HG03095 (cell line): ENCODE measurements around the gene BRDT.

Experiments used
- ATAC-seq: cut with Tn5 transposase; IDR thresholded peaks from one replicate; pipeline ENCODE4 v1.9.1; 2021; ENCODE audit warnings: moderate library complexity; ENCODE audit not compliant: unreplicated experiment

Gene BRDT

DNA sequence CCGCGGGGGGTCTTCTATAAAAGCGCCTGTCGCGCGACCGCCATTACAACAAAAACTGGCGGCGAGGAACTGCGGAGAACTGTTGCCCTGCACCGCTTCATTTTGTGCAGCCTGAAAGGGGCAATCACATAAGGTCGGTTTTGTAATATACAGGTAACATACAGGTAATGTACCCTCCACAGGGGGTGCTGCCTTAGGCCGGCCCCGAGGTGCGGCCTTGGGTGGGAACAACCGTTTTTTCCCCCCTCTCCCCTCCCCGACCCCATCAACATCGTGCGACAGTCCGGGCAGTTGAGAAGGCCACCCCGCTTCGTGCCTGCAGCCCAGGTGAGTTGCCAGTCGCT is at the start of gene BRDT:
TSS of gene BRDT (plus strand) at position 46 of the 344 bp plus-strand sequence. CDS start 13,354 bp downstream, outside the sequence.
- no peak for ATAC-seq

- no peak for ATAC-seq
Measured at GRCh38 chr1:91900562-91900961, 48.6 kb upstream of the BRDT start.

- ATAC-seq = no peak
Measured at GRCh38 chr1:91901231-91901630, 48.0 kb upstream of the BRDT start.

- ATAC-seq = no peak
Measured at GRCh38 chr1:91912266-91912665, 36.9 kb upstream of the BRDT start.

DNA sequence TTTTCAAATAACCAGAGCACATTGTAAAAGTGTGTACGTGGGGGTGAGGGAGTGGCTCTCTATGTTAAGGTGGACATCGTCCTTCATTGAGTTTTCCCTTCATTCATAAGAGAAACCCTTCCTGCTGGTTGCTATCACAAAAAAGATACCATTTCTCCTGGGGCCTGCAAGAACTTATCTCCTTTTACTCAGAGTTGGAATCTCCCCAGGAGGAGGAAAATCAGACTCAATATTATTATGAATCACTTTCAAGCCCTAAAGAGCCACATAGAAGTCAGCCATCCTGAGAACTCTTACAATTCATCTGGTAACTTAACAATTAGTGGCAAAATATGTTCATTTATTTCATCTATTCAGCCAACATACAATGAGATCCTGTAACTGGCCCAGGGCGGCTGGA is 36.2 kb upstream of the BRDT start:
- ATAC-seq = no peak

GRCh38 chr1:91916046-91916445 is 33.2 kb upstream of the BRDT start:
- no peak for ATAC-seq

DNA sequence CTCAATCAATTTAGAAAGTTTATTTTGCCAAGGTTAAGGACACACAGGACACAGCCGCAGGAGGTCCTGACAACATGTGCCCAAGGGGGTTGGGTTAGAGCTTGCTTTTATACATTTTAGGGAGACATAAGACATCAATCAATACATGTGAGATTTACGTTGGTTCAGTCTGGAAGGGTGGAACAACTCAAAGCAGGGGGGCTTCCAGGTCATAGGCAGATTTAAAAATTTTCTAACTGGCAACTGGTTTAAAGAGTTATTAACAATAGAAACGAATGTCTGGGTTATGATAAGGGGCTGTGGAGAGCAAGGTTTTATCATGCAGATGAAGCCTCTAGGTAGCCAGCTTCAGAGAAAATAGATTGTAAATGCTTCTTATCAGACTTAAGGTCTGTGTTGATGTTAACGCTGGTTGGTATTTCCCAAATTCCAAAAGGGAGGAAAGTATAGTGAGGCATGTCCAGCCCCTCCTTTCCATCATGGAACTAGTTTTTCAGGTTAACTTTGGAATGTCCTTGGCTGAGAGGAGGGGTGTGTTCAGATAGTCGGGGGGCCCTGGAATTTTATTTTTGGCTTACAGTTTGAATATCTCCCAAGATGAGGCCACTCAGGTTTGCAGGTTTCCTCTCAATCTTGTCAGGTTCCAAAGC is 32.3 kb upstream of the BRDT start:
- ATAC-seq = no peak

- ATAC-seq = no peak
Measured at GRCh38 chr1:91919962-91920361, 29.2 kb upstream of the BRDT start.

- ATAC-seq = no peak
Measured at GRCh38 chr1:91924146-91924545, 25.1 kb upstream of the BRDT start.

GRCh38 chr1:91925644-91926435 is 23.4 kb upstream of the BRDT start:
- no peak for ATAC-seq

- no peak for ATAC-seq
Measured at GRCh38 chr1:91928026-91928425, 21.2 kb upstream of the BRDT start.

DNA sequence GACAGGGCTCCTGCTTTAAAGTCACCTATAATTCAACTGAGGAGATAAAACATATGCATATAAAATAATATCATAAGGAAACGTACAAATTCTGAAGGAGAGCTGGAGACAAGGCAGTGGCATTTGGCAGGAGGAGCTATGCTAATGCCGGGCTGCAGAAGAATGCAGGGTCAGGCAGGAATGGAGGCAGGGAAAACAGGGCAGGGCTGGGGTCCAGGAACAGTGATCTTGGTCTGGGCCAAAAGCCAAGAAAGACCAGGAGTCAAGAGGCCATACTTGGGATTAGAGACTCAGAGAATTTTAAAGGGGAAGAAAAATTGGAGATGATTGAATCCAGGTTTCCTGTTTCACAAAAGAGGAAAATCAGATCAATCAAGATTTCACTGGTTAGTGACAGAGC is 20.0 kb upstream of the BRDT start:
- no peak for ATAC-seq

DNA sequence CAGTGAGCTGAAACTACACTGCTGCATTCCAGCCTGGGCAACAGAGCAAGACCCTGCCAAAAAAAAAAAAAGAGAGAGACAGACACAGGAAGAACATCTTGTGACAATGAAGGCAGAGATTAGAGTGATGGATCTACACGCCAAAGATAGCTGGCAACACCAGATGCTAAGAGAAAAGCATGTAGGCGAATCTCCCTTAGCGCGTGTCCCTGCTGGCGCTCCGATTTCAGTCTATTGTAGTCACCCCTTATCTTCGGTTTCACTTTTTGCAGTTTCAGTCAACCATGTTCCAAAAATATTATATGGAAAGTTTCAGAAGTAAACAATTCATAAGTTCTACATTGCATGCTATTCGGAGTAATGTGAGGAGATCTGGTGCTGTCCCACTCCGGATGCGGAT is 11.6 kb upstream of the BRDT start:
- no peak for ATAC-seq

- ATAC-seq = no peak
Measured at GRCh38 chr1:91940496-91940895, 8.7 kb upstream of the BRDT start.

DNA sequence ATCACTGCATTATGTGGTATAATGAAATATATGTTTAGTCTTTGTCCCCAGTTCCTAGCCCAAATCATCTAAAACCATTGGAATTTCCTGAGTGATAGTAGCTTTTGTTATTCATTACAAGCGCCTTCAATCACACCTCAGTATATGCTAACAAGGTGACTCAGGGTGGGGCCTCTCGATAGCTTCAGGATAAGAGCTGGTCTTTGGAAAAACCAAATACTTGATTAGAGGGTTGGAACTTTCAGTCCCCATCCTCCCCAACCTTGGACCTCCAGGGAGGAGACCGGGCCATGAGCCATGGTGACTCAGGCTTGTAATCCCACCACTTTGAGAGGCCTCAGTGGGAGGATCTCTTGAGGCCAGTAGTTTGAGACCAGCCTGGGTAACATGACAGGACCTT is 5.1 kb upstream of the BRDT start:
- ATAC-seq = no peak

GRCh38 chr1:91948097-91948496 is 1.1 kb upstream of the BRDT start:
- ATAC-seq = no peak

DNA sequence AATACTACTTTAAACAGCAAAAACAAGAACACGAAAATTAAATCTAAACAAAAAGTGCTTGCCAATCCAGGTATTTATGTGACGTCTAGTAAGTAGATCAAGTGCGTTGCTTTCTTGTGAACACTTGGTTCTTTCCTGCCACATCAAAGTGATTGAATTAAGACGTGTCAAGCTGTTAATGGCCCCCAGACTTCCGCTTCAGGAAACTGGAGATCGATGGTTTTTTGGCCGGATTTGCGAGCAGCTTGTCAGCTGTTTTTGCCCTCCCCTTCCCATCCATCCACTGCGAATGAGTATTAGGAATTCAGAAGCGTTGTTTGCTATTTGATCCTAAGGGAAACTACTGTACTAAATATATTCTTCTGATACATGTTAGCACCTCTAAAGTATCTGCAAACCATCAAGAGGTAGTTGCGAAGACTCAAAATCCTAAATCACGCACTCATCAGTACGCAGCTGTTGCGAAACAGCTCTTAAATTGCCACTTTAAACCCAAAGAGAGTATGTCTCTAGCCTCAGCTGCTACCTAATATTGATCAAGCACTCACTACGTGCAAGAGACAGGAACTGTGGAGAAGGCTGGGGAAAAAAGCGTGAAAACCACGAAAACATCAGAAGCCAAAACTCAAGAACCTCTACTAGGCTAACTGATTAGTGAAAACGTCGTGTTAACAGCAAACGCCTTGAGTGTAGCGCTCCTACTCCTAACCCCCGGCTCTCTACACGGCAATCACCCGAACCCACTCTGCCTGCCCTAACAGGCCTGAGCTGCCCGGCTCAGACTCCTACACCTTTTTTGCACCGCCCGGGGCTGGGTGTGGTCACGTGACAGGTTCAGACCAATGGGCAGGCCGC is 473 bp upstream of the BRDT start:
- ATAC-seq = no peak

DNA sequence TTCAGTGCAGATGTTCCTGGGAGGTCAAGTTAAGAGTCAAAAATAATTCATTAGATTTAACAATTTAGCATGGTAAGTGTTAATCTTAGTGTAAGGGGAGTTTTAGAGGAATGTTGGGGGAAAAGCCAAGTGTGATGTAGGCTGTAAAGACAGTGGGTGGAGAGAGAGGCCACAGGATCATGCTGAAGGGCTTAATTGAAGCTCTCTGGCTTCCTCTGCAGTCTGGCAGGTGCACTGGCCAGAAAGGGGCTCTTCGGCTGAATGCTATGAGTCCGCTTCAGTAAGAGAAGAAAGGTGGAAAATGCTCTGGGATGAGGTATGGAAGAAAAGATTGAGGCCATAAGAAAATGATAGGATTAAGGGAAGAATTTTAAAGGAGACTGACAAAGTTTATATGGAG is 3.0 kb downstream of the BRDT start:
- ATAC-seq = no peak

DNA sequence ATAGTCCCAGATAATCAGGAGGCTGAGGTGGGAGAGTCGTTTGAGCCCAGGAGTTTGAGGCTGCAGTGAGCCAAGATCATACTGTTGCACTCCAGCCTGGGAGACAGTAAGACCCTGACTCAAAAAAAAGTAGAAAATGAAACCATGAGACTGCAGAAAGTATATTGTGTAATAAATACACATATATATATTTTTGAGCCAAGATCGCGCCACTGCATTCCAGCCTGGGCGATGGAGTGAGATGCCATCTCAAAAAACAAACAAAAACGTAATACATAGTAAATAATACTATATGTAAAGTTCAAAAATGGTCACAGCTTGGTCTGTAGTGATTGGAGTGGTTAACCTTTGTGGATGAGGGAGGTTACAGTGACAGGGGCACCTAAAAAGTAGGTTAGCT is 9.7 kb downstream of the BRDT start:
- ATAC-seq = no peak

GRCh38 chr1:91968334-91968733 is 19.1 kb downstream of the BRDT start:
- ATAC-seq = no peak

DNA sequence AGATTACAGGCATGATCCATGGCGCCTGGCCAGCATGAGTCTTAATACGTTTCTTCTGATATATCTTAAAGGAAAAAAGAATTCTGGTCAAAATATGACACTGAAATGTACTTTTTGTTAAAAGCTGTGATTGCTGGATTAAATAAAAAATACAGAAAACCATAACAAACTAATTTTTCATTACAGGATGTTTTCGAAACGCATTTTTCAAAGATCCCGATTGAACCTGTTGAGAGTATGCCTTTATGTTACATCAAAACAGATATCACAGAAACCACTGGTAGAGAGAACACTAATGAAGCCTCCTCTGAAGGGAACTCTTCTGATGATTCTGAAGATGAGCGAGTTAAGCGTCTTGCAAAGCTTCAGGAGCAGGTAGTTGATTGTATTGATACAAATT is 30.2 kb downstream of the BRDT start:
- no peak for ATAC-seq

DNA sequence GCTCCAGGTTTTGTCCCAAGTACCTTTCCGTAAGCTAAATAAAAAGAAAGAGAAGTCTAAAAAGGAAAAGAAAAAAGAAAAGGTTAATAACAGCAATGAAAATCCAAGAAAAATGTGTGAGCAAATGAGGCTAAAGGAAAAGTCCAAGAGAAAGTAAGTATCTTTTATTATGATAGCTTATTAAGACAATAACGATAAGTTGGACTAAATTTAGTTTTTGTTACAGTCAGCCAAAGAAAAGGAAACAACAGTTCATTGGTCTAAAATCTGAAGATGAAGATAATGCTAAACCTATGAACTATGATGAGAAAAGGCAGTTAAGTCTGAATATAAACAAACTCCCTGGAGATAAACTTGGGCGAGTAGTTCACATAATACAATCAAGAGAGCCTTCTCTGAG is 31.5 kb downstream of the BRDT start:
- ATAC-seq = no peak
